HEK293 (cell line): Measurements from ENCODE around the gene ACVRL1.

Source experiments
- YY2 ChIP-seq: fragments of 450-650 bp; formaldehyde crosslinking; IDR thresholded peaks from 2 replicates; pipeline ENCODE4 v1.5.1; 2016; ENCODE audit warnings: missing biosample characterization, missing genetic modification characterization
- ZBTB17 ChIP-seq: fragments of 450-650 bp; formaldehyde crosslinking; IDR thresholded peaks from 2 replicates; pipeline ENCODE4 v1.5.1; 2016; ENCODE audit warnings: missing biosample characterization, missing genetic modification characterization
- ZNF121 ChIP-seq: fragments of 450-650 bp; formaldehyde crosslinking; IDR thresholded peaks from 2 replicates; pipeline ENCODE4 v1.5.1; 2016; ENCODE audit warnings: missing biosample characterization, missing genetic modification characterization
- ZNF423 ChIP-seq: fragments of 450-650 bp; formaldehyde crosslinking; IDR thresholded peaks from 2 replicates; pipeline ENCODE4 v1.5.1; 2016; ENCODE audit warnings: missing biosample characterization, missing genetic modification characterization
- ZNF629 ChIP-seq: fragments of 450-650 bp; formaldehyde crosslinking; IDR thresholded peaks from 2 replicates; pipeline ENCODE4 v1.5.1; 2017; ENCODE audit warnings: missing biosample characterization, missing genetic modification characterization
- ZNF830 ChIP-seq: fragments of 450-650 bp; IDR thresholded peaks from 2 replicates; pipeline ENCODE4 v1.5.0; 2018; ENCODE audit warnings: missing biosample characterization, missing genetic modification characterization, low read depth, mild to moderate bottlenecking, moderate library complexity
- TF ChIP-seq, protein P1 (sequence below): fragments of 450-650 bp; formaldehyde crosslinking; IDR thresholded peaks from 2 replicates; pipeline ENCODE4 v1.5.1; 2016; ENCODE audit warnings: missing biosample characterization, missing genetic modification characterization
- TF ChIP-seq, protein P2 (sequence below): fragments of 450-650 bp; formaldehyde crosslinking; IDR thresholded peaks from 2 replicates; pipeline ENCODE4 v1.5.1; 2016; ENCODE audit warnings: missing biosample characterization, missing genetic modification characterization
- TF ChIP-seq, protein P3 (sequence below): sonication (generic); formaldehyde crosslinking; IDR thresholded peaks from 2 replicates; pipeline ENCODE4 v1.8.1; 2022; ENCODE audit warnings: mild to moderate bottlenecking, moderate library complexity, missing genetic modification reagents

DNA sequence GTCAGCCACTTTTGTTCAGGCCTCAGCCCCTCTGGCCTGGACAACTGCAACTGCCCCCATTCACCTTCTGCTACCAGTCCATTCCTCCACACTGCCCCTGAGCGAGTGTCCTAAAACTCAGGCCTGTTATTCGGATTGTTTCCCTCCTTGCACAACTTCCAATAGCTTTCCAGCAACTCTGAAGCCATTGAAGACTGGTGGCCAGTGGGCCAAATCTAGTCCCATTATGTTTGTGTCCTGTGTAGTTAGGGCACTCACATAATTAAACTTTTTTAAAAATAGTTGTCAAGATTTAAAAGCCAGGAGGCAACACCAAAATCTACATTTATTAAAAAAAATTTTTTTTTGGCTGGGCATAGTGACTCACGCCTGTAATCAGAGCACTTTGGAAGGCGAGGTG is 41.0 kb upstream of the ACVRL1 start:
- no peak for TF ChIP-seq ZNF830 (tag by site-specific recombination)
- no peak for TF ChIP-seq YY2
- TF ChIP-seq, protein P1, sequence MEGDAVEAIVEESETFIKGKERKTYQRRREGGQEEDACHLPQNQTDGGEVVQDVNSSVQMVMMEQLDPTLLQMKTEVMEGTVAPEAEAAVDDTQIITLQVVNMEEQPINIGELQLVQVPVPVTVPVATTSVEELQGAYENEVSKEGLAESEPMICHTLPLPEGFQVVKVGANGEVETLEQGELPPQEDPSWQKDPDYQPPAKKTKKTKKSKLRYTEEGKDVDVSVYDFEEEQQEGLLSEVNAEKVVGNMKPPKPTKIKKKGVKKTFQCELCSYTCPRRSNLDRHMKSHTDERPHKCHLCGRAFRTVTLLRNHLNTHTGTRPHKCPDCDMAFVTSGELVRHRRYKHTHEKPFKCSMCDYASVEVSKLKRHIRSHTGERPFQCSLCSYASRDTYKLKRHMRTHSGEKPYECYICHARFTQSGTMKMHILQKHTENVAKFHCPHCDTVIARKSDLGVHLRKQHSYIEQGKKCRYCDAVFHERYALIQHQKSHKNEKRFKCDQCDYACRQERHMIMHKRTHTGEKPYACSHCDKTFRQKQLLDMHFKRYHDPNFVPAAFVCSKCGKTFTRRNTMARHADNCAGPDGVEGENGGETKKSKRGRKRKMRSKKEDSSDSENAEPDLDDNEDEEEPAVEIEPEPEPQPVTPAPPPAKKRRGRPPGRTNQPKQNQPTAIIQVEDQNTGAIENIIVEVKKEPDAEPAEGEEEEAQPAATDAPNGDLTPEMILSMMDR (tag by site-specific recombination) = no peak
- TF ChIP-seq ZBTB17 (tag by site-specific recombination) = no peak
- TF ChIP-seq, protein P2, sequence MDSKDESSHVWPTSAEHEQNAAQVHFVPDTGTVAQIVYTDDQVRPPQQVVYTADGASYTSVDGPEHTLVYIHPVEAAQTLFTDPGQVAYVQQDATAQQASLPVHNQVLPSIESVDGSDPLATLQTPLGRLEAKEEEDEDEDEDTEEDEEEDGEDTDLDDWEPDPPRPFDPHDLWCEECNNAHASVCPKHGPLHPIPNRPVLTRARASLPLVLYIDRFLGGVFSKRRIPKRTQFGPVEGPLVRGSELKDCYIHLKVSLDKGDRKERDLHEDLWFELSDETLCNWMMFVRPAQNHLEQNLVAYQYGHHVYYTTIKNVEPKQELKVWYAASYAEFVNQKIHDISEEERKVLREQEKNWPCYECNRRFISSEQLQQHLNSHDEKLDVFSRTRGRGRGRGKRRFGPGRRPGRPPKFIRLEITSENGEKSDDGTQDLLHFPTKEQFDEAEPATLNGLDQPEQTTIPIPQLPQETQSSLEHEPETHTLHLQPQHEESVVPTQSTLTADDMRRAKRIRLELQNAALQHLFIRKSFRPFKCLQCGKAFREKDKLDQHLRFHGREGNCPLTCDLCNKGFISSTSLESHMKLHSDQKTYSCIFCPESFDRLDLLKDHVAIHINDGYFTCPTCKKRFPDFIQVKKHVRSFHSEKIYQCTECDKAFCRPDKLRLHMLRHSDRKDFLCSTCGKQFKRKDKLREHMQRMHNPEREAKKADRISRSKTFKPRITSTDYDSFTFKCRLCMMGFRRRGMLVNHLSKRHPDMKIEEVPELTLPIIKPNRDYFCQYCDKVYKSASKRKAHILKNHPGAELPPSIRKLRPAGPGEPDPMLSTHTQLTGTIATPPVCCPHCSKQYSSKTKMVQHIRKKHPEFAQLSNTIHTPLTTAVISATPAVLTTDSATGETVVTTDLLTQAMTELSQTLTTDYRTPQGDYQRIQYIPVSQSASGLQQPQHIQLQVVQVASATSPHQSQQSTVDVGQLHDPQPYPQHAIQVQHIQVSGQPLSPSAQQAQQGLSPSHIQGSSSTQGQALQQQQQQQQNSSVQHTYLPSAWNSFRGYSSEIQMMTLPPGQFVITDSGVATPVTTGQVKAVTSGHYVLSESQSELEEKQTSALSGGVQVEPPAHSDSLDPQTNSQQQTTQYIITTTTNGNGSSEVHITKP (tag by site-specific recombination) = no peak
- no peak for TF ChIP-seq ZNF629 (tag by site-specific recombination)
- TF ChIP-seq ZNF423 (tag by site-specific recombination) = no peak
- TF ChIP-seq, protein P3, sequence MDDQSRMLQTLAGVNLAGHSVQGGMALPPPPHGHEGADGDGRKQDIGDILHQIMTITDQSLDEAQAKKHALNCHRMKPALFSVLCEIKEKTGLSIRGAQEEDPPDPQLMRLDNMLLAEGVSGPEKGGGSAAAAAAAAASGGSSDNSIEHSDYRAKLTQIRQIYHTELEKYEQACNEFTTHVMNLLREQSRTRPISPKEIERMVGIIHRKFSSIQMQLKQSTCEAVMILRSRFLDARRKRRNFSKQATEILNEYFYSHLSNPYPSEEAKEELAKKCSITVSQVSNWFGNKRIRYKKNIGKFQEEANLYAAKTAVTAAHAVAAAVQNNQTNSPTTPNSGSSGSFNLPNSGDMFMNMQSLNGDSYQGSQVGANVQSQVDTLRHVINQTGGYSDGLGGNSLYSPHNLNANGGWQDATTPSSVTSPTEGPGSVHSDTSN (CRISPR knock-in tag) = no peak
- TF ChIP-seq ZNF121 = no peak
